Duodenal mucosa (tissue), 2 donors: ENCODE measurements around the gene CLASP1.
A peak's percentile ranks its signal among the peaks of the same experiment; 100 is the strongest.
"Not testable (repeated sequence)": the region's sequence is repeated elsewhere in the genome, so short reads cannot be mapped to it uniquely, and the experiment has no call there.

Experiments
- H3K27ac ChIP-seq: one replicate; pipeline ENCODE4 v1.7.0; 2013; ENCODE audit warnings: low read depth, low read length
- H3K27me3 ChIP-seq, 2 donors: one replicate each; pipeline ENCODE4 v1.7.0; 2013; ENCODE audit warnings: low read length in 2 of 2, control low read depth in 1 of 2; ENCODE audit not compliant: insufficient read depth in 2 of 2, control insufficient read depth in 1 of 2
- H3K36me3 ChIP-seq, 2 donors: one replicate each; pipeline ENCODE4 v1.7.0; 2013; ENCODE audit warnings: low read length in 2 of 2, control low read depth in 1 of 2; ENCODE audit not compliant: insufficient read depth in 2 of 2, control insufficient read depth in 1 of 2
- H3K4me1 ChIP-seq, 2 donors: one replicate each; pipeline ENCODE4 v1.7.0; 2013; ENCODE audit warnings: low read length in 2 of 2, control low read depth in 1 of 2; ENCODE audit not compliant: insufficient read depth in 2 of 2, control insufficient read depth in 1 of 2
- H3K4me3 ChIP-seq, 2 donors: one replicate each; pipeline ENCODE4 v1.7.0; 2013; ENCODE audit warnings: low read length in 2 of 2, low read depth in 1 of 2
- H3K9ac ChIP-seq, 2 donors: one replicate each; pipeline ENCODE4 v1.7.0; 2013; ENCODE audit warnings: low read length in 2 of 2, low read depth in 1 of 2
- H3K9me3 ChIP-seq, 2 donors: one replicate each; pipeline ENCODE4 v1.7.0; 2013; ENCODE audit warnings: low read length in 2 of 2, control low read depth in 1 of 2; ENCODE audit not compliant: control insufficient read depth in 1 of 2

Gene CLASP1

GRCh38 chr2:121552477-121553180 is 96.6 kb downstream of the CLASP1 start:
- H3K9me3 ChIP-seq, H3K36me3 ChIP-seq, H3K27me3 ChIP-seq, H3K4me1 ChIP-seq, H3K4me3 ChIP-seq, H3K9ac ChIP-seq, H3K27ac ChIP-seq: not testable (repeated sequence)

GRCh38 chr2:121550669-121551068 is 98.6 kb downstream of the CLASP1 start:
- H3K4me3 ChIP-seq: no peak overlapping the region
- no peaks in the 10 kb centered on the region for H3K27me3 ChIP-seq
- no peak overlapping the region for H3K27ac ChIP-seq
- no peaks in the 10 kb centered on the region for H3K4me1 ChIP-seq
- H3K9me3 ChIP-seq: no peaks in the 10 kb centered on the region
- no peaks in the 10 kb centered on the region for H3K36me3 ChIP-seq
- no peak overlapping the region for H3K9ac ChIP-seq

- no peaks in the 10 kb centered on the region for H3K36me3 ChIP-seq
- no peaks in the 10 kb centered on the region for H3K27me3 ChIP-seq
- H3K27ac ChIP-seq: no peak overlapping the region
- no peaks in the 10 kb centered on the region for H3K4me1 ChIP-seq
- H3K9me3 ChIP-seq: no peaks in the 10 kb centered on the region
- H3K9ac ChIP-seq: no peak overlapping the region
- H3K4me3 ChIP-seq: no peak overlapping the region
Measured at GRCh38 chr2:121547646-121548045, 101.6 kb downstream of the CLASP1 start.

GRCh38 chr2:121545913-121546312 is 103.3 kb downstream of the CLASP1 start:
- Histone ChIP-seq H3K27me3 (no peaks in the 10 kb centered on the region), H3K4me1 (no peaks in the 10 kb centered on the region), H3K36me3 (no peaks in the 10 kb centered on the region), H3K27ac (no peak overlapping the region), H3K9ac (no peak overlapping the region), H3K4me3 (no peak overlapping the region), H3K9me3 (no peaks in the 10 kb centered on the region)

GRCh38 chr2:121545257-121545656 is 104.0 kb downstream of the CLASP1 start:
- Histone ChIP-seq H3K36me3 (no peaks in the 10 kb centered on the region), H3K9me3 (no peaks in the 10 kb centered on the region), H3K9ac (no peak overlapping the region), H3K27ac (no peak overlapping the region), H3K4me3 (no peak overlapping the region), H3K27me3 (no peaks in the 10 kb centered on the region), H3K4me1 (no peaks in the 10 kb centered on the region)

GRCh38 chr2:121541495-121541894 is 107.8 kb downstream of the CLASP1 start:
- no peak overlapping the region for H3K4me3 ChIP-seq
- H3K9me3 ChIP-seq: no peaks in the 10 kb centered on the region
- H3K27ac ChIP-seq: no peak overlapping the region
- no peaks in the 10 kb centered on the region for H3K27me3 ChIP-seq
- peaks cover 5 to 11% of the 10 kb centered on the region in 2 donors for H3K4me1 ChIP-seq
- H3K36me3 ChIP-seq: no peaks in the 10 kb centered on the region
- no peak overlapping the region for H3K9ac ChIP-seq

- Histone ChIP-seq H3K27ac (no peak overlapping the region), H3K9me3 (no peaks in the 10 kb centered on the region), H3K27me3 (no peaks in the 10 kb centered on the region), H3K4me1 (peaks cover 5 to 11% of the 10 kb centered on the region in 2 donors), H3K9ac (no peak overlapping the region), H3K4me3 (peak overlapping the region in 1 of 2 donors; percentile 29), H3K36me3 (no peaks in the 10 kb centered on the region)
Measured at GRCh38 chr2:121539750-121540469, 109.4 kb downstream of the CLASP1 start.

GRCh38 chr2:121536850-121537557 is 112.3 kb downstream of the CLASP1 start:
- Histone ChIP-seq H3K9me3 (no peaks in the 10 kb centered on the region), H3K27ac (no peak overlapping the region), H3K4me1 (peaks cover 10 to 16% of the 10 kb centered on the region in 2 donors), H3K9ac (no peak overlapping the region), H3K27me3 (no peaks in the 10 kb centered on the region), H3K36me3 (no peaks in the 10 kb centered on the region), H3K4me3 (no peak overlapping the region)

GRCh38 chr2:121536347-121536746 is 112.9 kb downstream of the CLASP1 start:
- Histone ChIP-seq H3K36me3 (no peaks in the 10 kb centered on the region), H3K9ac (no peak overlapping the region), H3K4me1 (peaks cover 14 to 16% of the 10 kb centered on the region in 2 donors), H3K9me3 (no peaks in the 10 kb centered on the region), H3K27ac (no peak overlapping the region), H3K4me3 (no peak overlapping the region), H3K27me3 (no peaks in the 10 kb centered on the region)

- Histone ChIP-seq H3K36me3 (no peaks in the 10 kb centered on the region), H3K4me1 (peaks cover 12 to 18% of the 10 kb centered on the region in 2 donors), H3K9me3 (no peaks in the 10 kb centered on the region), H3K4me3 (no peak overlapping the region), H3K27ac (no peak overlapping the region), H3K9ac (no peak overlapping the region), H3K27me3 (no peaks in the 10 kb centered on the region)
Measured at GRCh38 chr2:121534007-121534406, 115.3 kb downstream of the CLASP1 start.
